LNCAP (cell line): ENCODE results near the gene LCA5.

Experiments
- TF ChIP-seq, protein P1 (sequence below): fragments of 450-650 bp; IDR thresholded peaks from 2 replicates; pipeline ENCODE4 v1.5.1; 2017; ENCODE audit warnings: mild to moderate bottlenecking

The LCA5 gene

GRCh38 chr6:79436241-79436640, 101.0 kb downstream of the LCA5 start:
- TF ChIP-seq, protein P1, sequence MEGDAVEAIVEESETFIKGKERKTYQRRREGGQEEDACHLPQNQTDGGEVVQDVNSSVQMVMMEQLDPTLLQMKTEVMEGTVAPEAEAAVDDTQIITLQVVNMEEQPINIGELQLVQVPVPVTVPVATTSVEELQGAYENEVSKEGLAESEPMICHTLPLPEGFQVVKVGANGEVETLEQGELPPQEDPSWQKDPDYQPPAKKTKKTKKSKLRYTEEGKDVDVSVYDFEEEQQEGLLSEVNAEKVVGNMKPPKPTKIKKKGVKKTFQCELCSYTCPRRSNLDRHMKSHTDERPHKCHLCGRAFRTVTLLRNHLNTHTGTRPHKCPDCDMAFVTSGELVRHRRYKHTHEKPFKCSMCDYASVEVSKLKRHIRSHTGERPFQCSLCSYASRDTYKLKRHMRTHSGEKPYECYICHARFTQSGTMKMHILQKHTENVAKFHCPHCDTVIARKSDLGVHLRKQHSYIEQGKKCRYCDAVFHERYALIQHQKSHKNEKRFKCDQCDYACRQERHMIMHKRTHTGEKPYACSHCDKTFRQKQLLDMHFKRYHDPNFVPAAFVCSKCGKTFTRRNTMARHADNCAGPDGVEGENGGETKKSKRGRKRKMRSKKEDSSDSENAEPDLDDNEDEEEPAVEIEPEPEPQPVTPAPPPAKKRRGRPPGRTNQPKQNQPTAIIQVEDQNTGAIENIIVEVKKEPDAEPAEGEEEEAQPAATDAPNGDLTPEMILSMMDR: no peak

GRCh38 chr6:79435746-79436145, 101.5 kb downstream of the LCA5 start:
- TF ChIP-seq, protein P1: no peak
